WTC11 (cell line): Measurements from ENCODE around the gene NIP7. TPM values are rescaled to one million over a fixed set of nuclear protein-coding genes. Genes with fewer than 3 reads are reported as not detected.

Source experiments
- ATAC-seq: fragments of 200-7000 bp; cut with Tn5 transposase; 2 replicates; pipeline ENCODE4 v1.10.0; 2021; ENCODE audit warnings: mild to moderate bottlenecking, moderate library complexity
- CTCF ChIA-PET: fragments of 300-600 bp; sonication (Branson Sonifier 250); formaldehyde crosslinking; loops from one replicate; lab custom pipeline; 2021; ENCODE audit warnings: antibody characterized with exemption; lab: Charles Lee
- POLR2A ChIA-PET: fragments of 350-600 bp; sonication (Branson Sonifier 250); formaldehyde crosslinking; loops from one replicate; lab custom pipeline; 2021; ENCODE audit warnings: antibody characterized with exemption; lab: Charles Lee
- DNase-seq: peaks from one replicate; pipeline ENCODE4 v3.0.0; 2021; ENCODE audit warnings: low spot score
- H3K27ac Mint-ChIP-seq: 2 replicates; pipeline ENCODE4 v1.8.0; 2021; ENCODE audit warnings: mixed read lengths
- H3K27me3 Mint-ChIP-seq: 2 replicates; pipeline ENCODE4 v1.8.0; 2021; ENCODE audit warnings: low read depth, mild to moderate bottlenecking, moderate library complexity, mixed read lengths
- H3K36me3 Mint-ChIP-seq: 2 replicates; pipeline ENCODE4 v1.8.0; 2021; ENCODE audit warnings: mixed read lengths
- H3K4me1 Mint-ChIP-seq: 2 replicates; pipeline ENCODE4 v1.8.0; 2022; ENCODE audit warnings: mixed read lengths
- H3K4me3 Mint-ChIP-seq: 2 replicates; pipeline ENCODE4 v1.8.0; 2021; ENCODE audit warnings: mild to moderate bottlenecking, moderate library complexity, mixed read lengths
- H3K9me3 Mint-ChIP-seq: 2 replicates; pipeline ENCODE4 v1.8.0; 2021; ENCODE audit warnings: mixed read lengths
- AFF4 ChIP-seq: sonication (generic); formaldehyde crosslinking; IDR thresholded peaks from 2 replicates; pipeline ENCODE4 v1.8.1; 2023; ENCODE audit warnings: mild to moderate bottlenecking, missing genetic modification reagents, borderline replicate concordance
- ATF1 ChIP-seq: sonication (generic); formaldehyde crosslinking; IDR thresholded peaks from 2 replicates; pipeline ENCODE4 v1.8.1; 2023; ENCODE audit warnings: mild to moderate bottlenecking, moderate library complexity, missing genetic modification reagents
- ATF2 ChIP-seq: sonication (generic); formaldehyde crosslinking; IDR thresholded peaks from 2 replicates; pipeline ENCODE4 v1.8.1; 2022; ENCODE audit warnings: low read depth, missing genetic modification reagents, borderline replicate concordance
- FOXP1 ChIP-seq: sonication (generic); formaldehyde crosslinking; IDR thresholded peaks from 2 replicates; pipeline ENCODE4 v1.8.0; 2022; ENCODE audit warnings: missing genetic modification reagents, mild to moderate bottlenecking, moderate library complexity, borderline replicate concordance
- FOXP4 ChIP-seq: sonication (generic); formaldehyde crosslinking; IDR thresholded peaks from 2 replicates; pipeline ENCODE4 v1.8.0; 2022; ENCODE audit warnings: mild to moderate bottlenecking, missing genetic modification reagents
- GTF2I ChIP-seq: fragments of 250-450 bp; sonication (Bioruptor Pico); conservative IDR thresholded peaks from 2 replicates; pipeline ENCODE4 v1.4.0; 2021; ENCODE audit warnings: mild to moderate bottlenecking
- IRF2 ChIP-seq: sonication (generic); formaldehyde crosslinking; IDR thresholded peaks from 2 replicates; pipeline ENCODE4 v1.8.0; 2022; ENCODE audit warnings: low read depth, missing genetic modification reagents, borderline replicate concordance
- MXD4 ChIP-seq: fragments of 250-450 bp; sonication (Bioruptor Pico); IDR thresholded peaks from 2 replicates; pipeline ENCODE4 v1.8.0; 2021; ENCODE audit warnings: mild to moderate bottlenecking, moderate library complexity, borderline replicate concordance
- NR1H2 ChIP-seq: sonication (generic); formaldehyde crosslinking; IDR thresholded peaks from 2 replicates; pipeline ENCODE4 v1.9.0; 2021; ENCODE audit warnings: mild to moderate bottlenecking, moderate library complexity, missing genetic modification reagents
- TCF7 ChIP-seq: sonication (generic); formaldehyde crosslinking; IDR thresholded peaks from 2 replicates; pipeline ENCODE4 v1.8.0; 2022; ENCODE audit warnings: mild to moderate bottlenecking, low read depth, missing genetic modification reagents, moderate library complexity
- TEAD4 ChIP-seq: sonication (generic); formaldehyde crosslinking; IDR thresholded peaks from 2 replicates; pipeline ENCODE4 v1.8.0; 2022; ENCODE audit warnings: mild to moderate bottlenecking, missing genetic modification reagents
- ZNF232 ChIP-seq: sonication (generic); formaldehyde crosslinking; IDR thresholded peaks from 2 replicates; pipeline ENCODE4 v1.8.0; 2022; ENCODE audit warnings: mild to moderate bottlenecking, missing genetic modification reagents
- ZNF263 ChIP-seq: sonication (generic); formaldehyde crosslinking; IDR thresholded peaks from 2 replicates; pipeline ENCODE4 v1.8.1; 2022; ENCODE audit warnings: low read depth, mild to moderate bottlenecking, moderate library complexity, missing genetic modification reagents
- ZNF423 ChIP-seq: fragments of 250-450 bp; sonication (Bioruptor Pico); IDR thresholded peaks from 2 replicates; pipeline ENCODE4 v2.1.2; 2022; ENCODE audit warnings: mild to moderate bottlenecking, moderate library complexity
- ZNF425 ChIP-seq: fragments of 250-450 bp; sonication (Bioruptor Pico); conservative IDR thresholded peaks from 2 replicates; pipeline ENCODE4 v1.9.0; 2021; ENCODE audit warnings: mild to moderate bottlenecking
- total RNA-seq: library from RNA; stranded (reverse); gene quantifications from 3 replicates; pipeline ENCODE4 v1.2.3, GENCODE V29; 2021

NIP7 gene
- total RNA-seq, 1 experiment from 2014 or later = 43.7 TPM

DNA sequence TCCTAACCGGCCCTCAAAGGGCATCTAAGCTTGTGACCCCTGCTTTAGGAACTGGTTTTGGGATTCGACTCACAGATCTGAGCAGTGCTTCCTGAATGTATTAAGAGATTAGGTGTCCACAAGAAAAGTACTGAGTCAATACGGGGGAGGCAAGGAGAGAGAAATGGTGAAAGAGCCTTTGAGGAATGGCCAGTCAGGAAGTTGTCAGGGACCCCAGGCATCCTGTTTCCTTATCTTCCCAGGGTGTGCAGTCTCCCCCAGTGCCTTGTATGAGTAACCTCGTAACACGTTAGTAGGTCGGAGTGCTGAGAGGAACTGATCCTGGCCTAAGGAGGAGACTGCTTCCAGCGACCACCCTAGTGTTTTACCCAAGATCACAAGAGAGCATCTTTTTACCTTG, 28.4 kb downstream of the NIP7 start:
- no peak for ATAC-seq
- no peaks in the 10 kb centered on the region for H3K9me3 Mint-ChIP-seq
- TF ChIP-seq TEAD4 (CRISPR knock-in tag) = no peak
- TF ChIP-seq ZNF425 (CRISPR knock-in tag) = no peak
- no peak for DNase-seq
- no peaks in the 10 kb centered on the region for H3K4me1 Mint-ChIP-seq
- no peaks in the 10 kb centered on the region for H3K27me3 Mint-ChIP-seq
- H3K4me3 Mint-ChIP-seq = no peak overlapping the region
- CTCF ChIA-PET = no interaction called here
- POLR2A ChIA-PET = no interaction called here
- no peak overlapping the region for H3K27ac Mint-ChIP-seq
- H3K36me3 Mint-ChIP-seq = peaks cover 61% of the 10 kb centered on the region

DNA sequence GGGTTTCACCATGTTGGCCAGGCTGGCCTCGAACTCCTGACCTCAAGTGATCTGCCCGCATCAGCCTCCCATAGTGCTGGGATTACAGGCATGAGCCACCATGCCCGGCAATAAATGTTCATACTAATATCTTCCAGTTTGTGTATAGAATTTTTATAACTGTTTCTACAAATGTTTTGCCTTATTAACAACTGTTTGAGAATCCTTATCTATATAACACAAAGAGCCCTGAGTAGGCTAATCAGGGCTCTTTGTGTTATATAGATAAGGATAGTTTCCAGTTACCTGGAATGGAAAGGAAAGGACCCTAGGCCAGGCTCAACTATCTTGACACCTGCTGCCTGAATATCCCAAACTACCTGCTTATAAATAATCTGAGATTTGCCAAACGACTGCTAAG, 29.3 kb downstream of the NIP7 start:
- no peak for TF ChIP-seq ATF2
- no peak for TF ChIP-seq MXD4 (CRISPR knock-in tag)
- TF ChIP-seq ZNF263 (CRISPR knock-in tag) = no peak
- no peak for TF ChIP-seq NR1H2 (CRISPR knock-in tag)
- no peak for TF ChIP-seq ZNF232 (CRISPR knock-in tag)
- no peak for TF ChIP-seq GTF2I
- no peak for TF ChIP-seq AFF4
- no peak for TF ChIP-seq TCF7 (CRISPR knock-in tag)
- no peak for TF ChIP-seq ATF1 (CRISPR knock-in tag)
- TF ChIP-seq ZNF423 (CRISPR knock-in tag) = no peak
- TF ChIP-seq FOXP1 = no peak
- TF ChIP-seq FOXP4 (CRISPR knock-in tag) = no peak
- TF ChIP-seq IRF2 (CRISPR knock-in tag) = no peak
- H3K4me1 Mint-ChIP-seq = no peaks in the 10 kb centered on the region
- no peaks in the 10 kb centered on the region for H3K27me3 Mint-ChIP-seq
- ChIA-PET CTCF (no interaction called here), POLR2A (no interaction called here)
- no peak for ATAC-seq
- H3K9me3 Mint-ChIP-seq = no peaks in the 10 kb centered on the region
- no peak overlapping the region for H3K27ac Mint-ChIP-seq
- H3K4me3 Mint-ChIP-seq = no peak overlapping the region
- no peak for DNase-seq
- H3K36me3 Mint-ChIP-seq = peaks cover 66% of the 10 kb centered on the region
